ENCODE data around the gene FRZB.
"Not testable (repeated sequence)": the region's sequence is repeated elsewhere in the genome, so short reads cannot be mapped to it uniquely, and the experiment has no call there.

Gene FRZB

GRCh38 chr2:182866461-182867406 lies at the start of gene FRZB:
Gene FRZB, minus strand, starts transcription at chr2:182866637. Its CDS starts 85 bp downstream, at chr2:182866552.
- no peak for DNase-seq

- DNase-seq = no peak
Measured at GRCh38 chr2:182915369-182916326, 49.2 kb upstream of the FRZB start.

GRCh38 chr2:182914852-182915251 lies 48.4 kb upstream of the FRZB start:
- no peak for DNase-seq

GRCh38 chr2:182913064-182913463 lies 46.6 kb upstream of the FRZB start:
- DNase-seq = no peak

- no peak for DNase-seq
Measured at GRCh38 chr2:182912518-182912915, 46.1 kb upstream of the FRZB start.

GRCh38 chr2:182911813-182912517 lies 45.5 kb upstream of the FRZB start:
- DNase-seq = no peak

GRCh38 chr2:182910965-182911364 lies 44.5 kb upstream of the FRZB start:
- DNase-seq = no peak

GRCh38 chr2:182907081-182907830 lies 40.8 kb upstream of the FRZB start:
- DNase-seq = no peak

- no peak for DNase-seq
Measured at GRCh38 chr2:182906454-182906853, 40.0 kb upstream of the FRZB start.

- no peak for DNase-seq
Measured at GRCh38 chr2:182904844-182905243, 38.4 kb upstream of the FRZB start.

- no peak for DNase-seq
Measured at GRCh38 chr2:182903566-182903965, 37.1 kb upstream of the FRZB start.

GRCh38 chr2:182901748-182902147 lies 35.3 kb upstream of the FRZB start:
- DNase-seq = no peak

GRCh38 chr2:182898718-182899117 lies 32.3 kb upstream of the FRZB start:
- DNase-seq = no peak

GRCh38 chr2:182897137-182897536 lies 30.7 kb upstream of the FRZB start:
- no peak for DNase-seq

- no peak for DNase-seq
Measured at GRCh38 chr2:182895798-182896197, 29.4 kb upstream of the FRZB start.

- DNase-seq = no peak
Measured at GRCh38 chr2:182895169-182895568, 28.7 kb upstream of the FRZB start.

GRCh38 chr2:182894174-182894573 lies 27.7 kb upstream of the FRZB start:
- DNase-seq = no peak

GRCh38 chr2:182893666-182894065 lies 27.2 kb upstream of the FRZB start:
- no peak for DNase-seq

- DNase-seq = not testable (repeated sequence)
Measured at GRCh38 chr2:182893035-182893434, 26.6 kb upstream of the FRZB start.

GRCh38 chr2:182891611-182892010 lies 25.2 kb upstream of the FRZB start:
- DNase-seq = no peak

- no peak for DNase-seq
Measured at GRCh38 chr2:182890773-182891378, 24.4 kb upstream of the FRZB start.

GRCh38 chr2:182890305-182890704 lies 23.9 kb upstream of the FRZB start:
- no peak for DNase-seq

Data from NCI-H1436 treated with DMSO at 0.1 percent for 48 hours (cell line).